H1 (cell line): Measurements from ENCODE around the gene DHX57. TPM values are rescaled to one million over a fixed set of nuclear protein-coding genes. Genes with fewer than 3 reads are reported as not detected.

Source experiments
- CTCF ChIA-PET: fragments of 300-600 bp; sonication (Branson Sonifier 250); formaldehyde crosslinking; loops from one replicate; lab custom pipeline; 2021; ENCODE audit not compliant: partially characterized antibody; lab: Charles Lee
- POLR2A ChIA-PET: fragments of 300-600 bp; sonication (Branson Sonifier 250); formaldehyde crosslinking; loops from one replicate; lab custom pipeline; 2021; ENCODE audit warnings: inconsistent platforms; ENCODE audit not compliant: partially characterized antibody; lab: Charles Lee
- DNase-seq, 2 experiments: peaks; one replicate each; pipeline versions ENCODE4 v3.0.0 to v3.0.0-alpha.2; 2010 to 2022; ENCODE audit warnings: low spot score in 2 of 2, low read depth in 1 of 2, mixed read lengths in 1 of 2
- FAIRE-seq: peaks from 2 replicates; lab custom pipeline; 2011; peaks lifted over from hg19 to GRCh38; lab: Jason Lieb, UNC
- H2AFZ ChIP-seq: 2 replicates; pipeline ENCODE4 v1.8.1; 2012; ENCODE audit warnings: low read length, inconsistent platforms
- H2AK5ac ChIP-seq: 2 replicates; pipeline ENCODE4 v1.6.1; 2013; ENCODE audit warnings: low read depth, low read length
- H2BK120ac ChIP-seq: replicated peaks from 2 replicates; pipeline ENCODE3; 2013; ENCODE audit warnings: low read depth, low read length, inconsistent platforms
- H2BK12ac ChIP-seq: 2 replicates; pipeline ENCODE4 v1.6.1; 2013; ENCODE audit warnings: low read depth, low read length
- H2BK15ac ChIP-seq: 2 replicates; pipeline ENCODE4 v1.6.1; 2013; ENCODE audit warnings: low read length
- H2BK20ac ChIP-seq: 2 replicates; pipeline ENCODE4 v1.6.1; 2013; ENCODE audit warnings: low read length
- H2BK5ac ChIP-seq: 2 replicates; pipeline ENCODE4 v1.6.1; 2013; ENCODE audit warnings: low read depth, low read length
- H3K14ac ChIP-seq: 2 replicates; pipeline ENCODE4 v1.6.1; 2013; ENCODE audit warnings: inconsistent platforms; ENCODE audit not compliant: insufficient read length
- H3K18ac ChIP-seq: 2 replicates; pipeline ENCODE4 v1.6.1; 2013; ENCODE audit warnings: low read length; ENCODE audit errors: extremely low read depth
- H3K23ac ChIP-seq: 2 replicates; pipeline ENCODE4 v1.6.1; 2013; ENCODE audit warnings: inconsistent platforms; ENCODE audit not compliant: insufficient read length
- H3K23me2 ChIP-seq: 2 replicates; pipeline ENCODE4 v1.6.1; 2013; ENCODE audit warnings: low read depth, low read length
- H3K27ac ChIP-seq: 2 replicates; pipeline ENCODE4 v1.6.1; 2011; ENCODE audit warnings: low read depth, low read length, inconsistent platforms
- H3K27me3 ChIP-seq, 4 experiments: replicated peaks in 1 of 4; 1 replicate in 1 of 4; 2 replicates in 3 of 4; pipeline versions ENCODE4 v1.6.1 to v1.8.1; 2011 to 2013; ENCODE audit warnings: low read length in 3 of 4, mild to moderate bottlenecking in 3 of 4, inconsistent platforms in 2 of 4, mixed read lengths in 2 of 4, moderate library complexity in 1 of 4; ENCODE audit not compliant: control insufficient read depth in 3 of 4, insufficient read depth in 3 of 4; ENCODE audit errors: extremely low read depth in 1 of 4
- H3K36me3 ChIP-seq, 4 experiments: 2 replicates each; pipeline versions ENCODE4 v1.6.1 to v1.8.1; 2011 to 2013; ENCODE audit warnings: mild to moderate bottlenecking in 4 of 4, low read length in 3 of 4, moderate library complexity in 2 of 4, control low read depth in 1 of 4, inconsistent platforms in 1 of 4; ENCODE audit not compliant: insufficient read depth in 4 of 4, control insufficient read depth in 2 of 4
- H3K4ac ChIP-seq: replicated peaks from 2 replicates; pipeline ENCODE3; 2013; ENCODE audit warnings: low read length, low read depth, mixed read lengths, inconsistent platforms; ENCODE audit not compliant: insufficient read length
- H3K4me1 ChIP-seq, 4 experiments: replicated peaks in 1 of 4; 1 replicate in 1 of 4; 2 replicates in 3 of 4; pipeline versions ENCODE4 v1.6.1 to v1.8.1; 2011 to 2013; ENCODE audit warnings: low read length in 3 of 4, inconsistent platforms in 2 of 4, mixed read lengths in 1 of 4; ENCODE audit not compliant: insufficient read depth in 4 of 4, control insufficient read depth in 3 of 4
- H3K4me2 ChIP-seq, 2 experiments: 2 replicates each; pipeline versions ENCODE4 v1.6.1 to v1.8.1; 2011 to 2013; ENCODE audit warnings: low read depth in 2 of 2, low read length in 2 of 2, control low read depth in 1 of 2, inconsistent platforms in 1 of 2, mild to moderate bottlenecking in 1 of 2; ENCODE audit not compliant: insufficient read depth in 1 of 2
- H3K4me3 ChIP-seq, 4 experiments: fragments of 200-600, 300-600 bp in 1 of 4; sonication (generic), shearing (Covaris generic), sonication (Bioruptor Twin) in 1 of 4; 2 replicates each; pipeline versions ENCODE4 v1.5.1 to v1.8.1; 2011 to 2016; ENCODE audit warnings: low read length in 4 of 4, low read depth in 3 of 4, control low read depth in 2 of 4, inconsistent platforms in 2 of 4, mild to moderate bottlenecking in 2 of 4, mixed read lengths in 1 of 4, moderate library complexity in 1 of 4; ENCODE audit not compliant: insufficient read depth in 2 of 4; ENCODE audit errors: extremely low read depth in 1 of 4
- H3K56ac ChIP-seq: replicated peaks from 2 replicates; pipeline ENCODE3; 2013; ENCODE audit warnings: low read depth, mild to moderate bottlenecking, mixed read lengths, low read length, inconsistent platforms; ENCODE audit not compliant: insufficient read length
- H3K79me1 ChIP-seq: 2 replicates; pipeline ENCODE4 v1.6.1; 2013; ENCODE audit warnings: low read depth, low read length, control low read depth
- H3K79me2 ChIP-seq, 2 experiments: 2 replicates each; pipeline versions ENCODE4 v1.6.1 to v1.8.1; 2012 to 2013; ENCODE audit warnings: low read length in 2 of 2, mild to moderate bottlenecking in 2 of 2, inconsistent platforms in 1 of 2; ENCODE audit not compliant: insufficient read depth in 2 of 2, control insufficient read depth in 1 of 2
- H3K9ac ChIP-seq, 4 experiments: replicated peaks in 1 of 4; 1 replicate in 1 of 4; 2 replicates in 3 of 4; pipeline versions ENCODE4 v1.6.1 to v1.8.1; 2011 to 2013; ENCODE audit warnings: low read depth in 3 of 4, low read length in 3 of 4, control low read depth in 2 of 4, mild to moderate bottlenecking in 2 of 4, moderate library complexity in 2 of 4, inconsistent platforms in 1 of 4; ENCODE audit errors: extremely low read depth in 1 of 4
- H3K9me3 ChIP-seq, 2 experiments: 2 replicates each; pipeline versions ENCODE4 v1.6.1 to v1.8.1; 2012 to 2013; ENCODE audit warnings: mild to moderate bottlenecking in 2 of 2, moderate library complexity in 2 of 2, control low read depth in 1 of 2, inconsistent platforms in 1 of 2, low read depth in 1 of 2, low read length in 1 of 2, mixed read lengths in 1 of 2; ENCODE audit not compliant: insufficient read depth in 2 of 2
- H4K20me1 ChIP-seq, 2 experiments: replicated peaks in 1 of 2; 2 replicates each; pipeline versions ENCODE3 to v1.8.1; 2011 to 2013; ENCODE audit warnings: inconsistent platforms in 2 of 2, low read length in 2 of 2, mild to moderate bottlenecking in 1 of 2; ENCODE audit not compliant: insufficient read depth in 2 of 2, control insufficient read depth in 1 of 2
- H4K5ac ChIP-seq: 2 replicates; pipeline ENCODE4 v1.6.1; 2013; ENCODE audit warnings: low read length, low read depth, mixed read lengths, inconsistent platforms; ENCODE audit not compliant: insufficient read length
- H4K8ac ChIP-seq: 2 replicates; pipeline ENCODE4 v1.8.0; 2013; ENCODE audit warnings: mild to moderate bottlenecking, moderate library complexity, low read length, inconsistent platforms; ENCODE audit not compliant: insufficient read depth; ENCODE audit errors: extremely low read depth
- H4K91ac ChIP-seq: replicated peaks from 2 replicates; pipeline ENCODE3; 2013; ENCODE audit warnings: low read length, mixed read lengths, inconsistent platforms; ENCODE audit not compliant: insufficient read length
- EZH2 ChIP-seq: fragments of 200-600 bp; sonication (generic); IDR thresholded peaks from 2 replicates; pipeline ENCODE4 v1.7.1; 2012; ENCODE audit warnings: low read depth, mild to moderate bottlenecking, moderate library complexity, low read length, inconsistent platforms; ENCODE audit not compliant: severe bottlenecking
- WGBS, 2 experiments: shearing (Covaris generic) in 1 of 2; methylation state at CpG; one replicate each; pipeline versions ENCODE4 v1.1.6 to v1.1.7; 2013 to 2015; ENCODE audit warnings: low lambda C conversion rate in 2 of 2, mixed read lengths in 2 of 2, inconsistent platforms in 1 of 2, low coverage in 1 of 2, missing lambda C conversion rate in 1 of 2; ENCODE audit not compliant: insufficient replicate concordance in 2 of 2, insufficient coverage in 1 of 2, insufficient read length in 1 of 2; ENCODE audit errors: extremely low coverage in 1 of 2, missing lambda C conversion rate in 1 of 2; 5-methylcytosine and 5-hydroxymethylcytosine counted together
- polyA plus RNA-seq, 7 experiments: library from polyadenylated mRNA; depleted of rRNA in 3 of 7; stranded (reverse) in 5 of 7; unstranded in 2 of 7; fragments of >200 nt in 5 of 7; fragments of 200-250 nt in 2 of 7; gene quantifications; 1 replicate in 5 of 7; 2 replicates in 1 of 7; 4 replicates in 1 of 7; pipeline versions ENCODE4 v1.2.1 to v1.2.3, GENCODE V29; 2011 to 2013; ENCODE audit warnings: missing spikeins in 2 of 7, mixed read lengths in 2 of 7
- total RNA-seq: library from RNA; stranded (reverse); fragmentation: NEBNext Ultra II Directional; extraction: Animal tissue kit (Norgen Biotek cat#: 25700); gene quantifications from 2 replicates; pipeline ENCODE4 v1.2.1, GENCODE V29; 2021

DHX57 gene
- total and polyA plus RNA-seq, 2 of the 8 experiments (the other 6 are each of a cell fraction or from before 2014, with no cell fraction given), result 10.7 to 32.9 TPM

GRCh38 chr2:38912619-38913018, 36.9 kb upstream of the DHX57 start:
- Histone ChIP-seq H2AK5ac (no peak overlapping the region), H4K91ac (no peak overlapping the region), H3K56ac (no peak overlapping the region), H4K20me1 (no peaks in the 10 kb centered on the region), H3K4me1 (no peaks in the 10 kb centered on the region), H4K8ac (no peak overlapping the region), H2BK15ac (no peak overlapping the region), H3K4me2 (no peak overlapping the region), H4K5ac (no peak overlapping the region), H3K79me1 (no peaks in the 10 kb centered on the region), H3K18ac (no peak overlapping the region), H2BK20ac (no peak overlapping the region), H3K14ac (no peak overlapping the region), H3K4me3 (no peak overlapping the region), H3K36me3 (no peaks in the 10 kb centered on the region), H3K23me2 (no peaks in the 10 kb centered on the region), H2BK5ac (no peak overlapping the region), H3K9me3 (no peaks in the 10 kb centered on the region), H2BK12ac (no peak overlapping the region), H3K23ac (no peak overlapping the region), H3K27ac (no peak overlapping the region), H3K27me3 (no peaks in the 10 kb centered on the region), H2BK120ac (no peak overlapping the region), H3K4ac (no peak overlapping the region), H3K9ac (no peak overlapping the region), H3K79me2 (no peaks in the 10 kb centered on the region), H2AFZ (no peak overlapping the region)
- ChIA-PET POLR2A (interaction anchor here (0.6 kb wide), 1 partner anchor 144 kb away, joined by 4 read pairs; no protein-coding TSS in a partner anchor), CTCF (interaction anchor here (1.0 to 1.3 kb wide), 2 partner anchors 14 to 78 kb away, joined by 3 to 4 read pairs; no protein-coding TSS in a partner anchor)
- FAIRE-seq (no peak), DNase-seq (no peak)
- WGBS, 2 experiments, result 0% methylated on average over 1 of the region's 1 CpG; no CpG with 5 or more reads in 1 of the 2 experiments
- TF ChIP-seq EZH2, result no peak
